ENCODE measurements around the gene OPHN1.

- TF ChIP-seq CTCF (IDR thresholded peaks at IDR 0.05 in 4 of 5, conservative IDR thresholded peaks at IDR 0.05 in 1 of 5): no peak
- TF ChIP-seq POLR2A (IDR thresholded peaks at IDR 0.05): no peak
Measured at GRCh38 chrX:68273887-68274286, 159.4 kb downstream of the OPHN1 start.
